Gastrocnemius medialis (tissue), 4 donors: ENCODE results near the gene RFTN1.

ENCODE experiments used
- POLR2A ChIP-seq, 2 donors: fragments of 450-650 bp; IDR thresholded peaks; one replicate each; pipeline ENCODE4 v1.6.1; 2017; ENCODE audit warnings: antibody characterized with exemption in 2 of 2, mild to moderate bottlenecking in 2 of 2, moderate library complexity in 2 of 2
- TF ChIP-seq, protein P1 (sequence below), 5 experiments: fragments of 450-650 bp in 3 of 5; fragments of 200-600 bp in 2 of 5; sonication (generic) in 2 of 5; IDR thresholded peaks in 4 of 5; conservative IDR thresholded peaks in 1 of 5; 1 replicate in 4 of 5; 2 replicates in 1 of 5; pipeline ENCODE4 v1.5.1; 2016 to 2019; ENCODE audit warnings: antibody characterized with exemption in 5 of 5, mild to moderate bottlenecking in 3 of 5, moderate library complexity in 3 of 5

DNA sequence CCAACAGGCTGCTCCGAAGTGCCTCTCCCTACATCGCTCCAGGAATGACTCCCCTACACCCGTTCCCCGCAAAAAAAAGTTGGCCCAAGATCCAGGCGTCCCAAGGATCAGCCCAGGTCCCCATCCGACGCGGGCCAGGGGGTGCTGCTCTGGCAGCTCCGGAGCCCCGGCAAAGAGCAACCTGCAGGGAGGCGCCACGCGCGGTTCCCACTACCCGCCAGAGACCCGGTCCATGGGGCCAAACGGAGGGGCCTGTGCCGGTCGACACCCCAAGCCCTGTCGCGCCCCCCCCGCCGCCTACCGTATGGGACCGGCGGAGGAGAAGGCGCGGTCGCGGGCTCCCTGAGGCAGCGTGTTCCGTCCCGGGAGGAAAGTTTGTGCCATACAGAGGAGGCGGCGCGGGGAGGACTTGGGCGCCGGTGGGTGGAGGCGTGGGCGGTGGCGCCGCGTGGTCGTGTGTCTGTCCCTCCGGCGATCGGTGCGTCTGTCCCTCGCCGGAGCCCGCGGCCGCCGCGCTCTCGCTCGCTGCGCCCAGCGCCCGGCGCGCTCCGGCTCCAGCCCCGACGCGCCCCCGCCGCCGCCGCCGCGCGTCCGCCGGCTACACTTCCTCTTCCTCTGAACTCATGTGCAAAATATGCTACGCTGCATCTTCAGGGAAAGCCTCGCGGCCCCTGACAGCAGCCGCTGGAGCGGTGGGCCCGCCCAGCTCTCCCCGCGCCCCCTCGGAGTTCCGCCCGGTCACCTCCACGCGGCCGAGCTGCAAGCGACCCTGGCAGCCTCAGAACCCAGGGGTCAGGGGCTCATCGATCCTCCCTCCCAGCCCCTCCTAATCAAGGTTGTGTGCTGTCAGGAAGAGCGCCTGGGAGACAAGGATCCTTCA is at the start of gene RFTN1:
- TF ChIP-seq, protein P1, sequence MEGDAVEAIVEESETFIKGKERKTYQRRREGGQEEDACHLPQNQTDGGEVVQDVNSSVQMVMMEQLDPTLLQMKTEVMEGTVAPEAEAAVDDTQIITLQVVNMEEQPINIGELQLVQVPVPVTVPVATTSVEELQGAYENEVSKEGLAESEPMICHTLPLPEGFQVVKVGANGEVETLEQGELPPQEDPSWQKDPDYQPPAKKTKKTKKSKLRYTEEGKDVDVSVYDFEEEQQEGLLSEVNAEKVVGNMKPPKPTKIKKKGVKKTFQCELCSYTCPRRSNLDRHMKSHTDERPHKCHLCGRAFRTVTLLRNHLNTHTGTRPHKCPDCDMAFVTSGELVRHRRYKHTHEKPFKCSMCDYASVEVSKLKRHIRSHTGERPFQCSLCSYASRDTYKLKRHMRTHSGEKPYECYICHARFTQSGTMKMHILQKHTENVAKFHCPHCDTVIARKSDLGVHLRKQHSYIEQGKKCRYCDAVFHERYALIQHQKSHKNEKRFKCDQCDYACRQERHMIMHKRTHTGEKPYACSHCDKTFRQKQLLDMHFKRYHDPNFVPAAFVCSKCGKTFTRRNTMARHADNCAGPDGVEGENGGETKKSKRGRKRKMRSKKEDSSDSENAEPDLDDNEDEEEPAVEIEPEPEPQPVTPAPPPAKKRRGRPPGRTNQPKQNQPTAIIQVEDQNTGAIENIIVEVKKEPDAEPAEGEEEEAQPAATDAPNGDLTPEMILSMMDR (IDR thresholded peaks at IDR 0.05 in 4 of 5, conservative IDR thresholded peaks at IDR 0.05 in 1 of 5) = no peak
- peak in 1 of 2 donors; percentile 51 for TF ChIP-seq POLR2A (IDR thresholded peaks at IDR 0.05)
